CD4-positive, CD25-positive, alpha-beta regulatory T cell (primary cell): ENCODE results near the gene ERN1. TPM values are rescaled to one million over a fixed set of nuclear protein-coding genes. Genes with fewer than 3 reads are reported as not detected.
A peak's percentile ranks its signal among the peaks of the same experiment; 100 is the strongest.
"Not testable (repeated sequence)": the region's sequence is repeated elsewhere in the genome, so short reads cannot be mapped to it uniquely, and the experiment has no call there.

Experiments
- ATAC-seq, 2 donors: fragments of 150-1000 bp; cut with Tn5 transposase; one replicate each; pipeline ENCODE4 v1.10.0; 2021; ENCODE audit warnings: low read depth in 2 of 2, moderate number of reproducible peaks in 2 of 2, moderate library complexity in 1 of 2
- DNase-seq, 3 donors: peaks; one replicate each; pipeline versions ENCODE4 v3.0.0 to v3.0.0-alpha.2; 2012 to 2022; ENCODE audit warnings: mixed read lengths in 1 of 3
- H3K27ac ChIP-seq: one replicate; pipeline ENCODE4 v1.7.0; 2013; ENCODE audit warnings: mild to moderate bottlenecking, low read length; ENCODE audit not compliant: insufficient read depth, poor library complexity, severe bottlenecking
- H3K27me3 ChIP-seq: one replicate; pipeline ENCODE4 v1.7.0; 2013; ENCODE audit warnings: low read length; ENCODE audit not compliant: control insufficient read depth, insufficient read depth
- H3K36me3 ChIP-seq: one replicate; pipeline ENCODE4 v1.7.0; 2013; ENCODE audit warnings: mild to moderate bottlenecking, low read length, moderate library complexity; ENCODE audit not compliant: control insufficient read depth, insufficient read depth
- H3K4me1 ChIP-seq: 2 replicates; pipeline ENCODE4 v1.7.0; 2013; ENCODE audit warnings: mild to moderate bottlenecking, low read length; ENCODE audit not compliant: insufficient read depth, control insufficient read depth, poor library complexity, severe bottlenecking
- H3K4me3 ChIP-seq: one replicate; pipeline ENCODE4 v1.7.0; 2013; ENCODE audit warnings: low read depth, mild to moderate bottlenecking, low read length, moderate library complexity
- H3K9me3 ChIP-seq, 2 experiments: 1 replicate in 1 of 2; 2 replicates in 1 of 2; pipeline ENCODE4 v1.7.0; 2013; ENCODE audit warnings: low read length in 2 of 2, mild to moderate bottlenecking in 1 of 2, moderate library complexity in 1 of 2; ENCODE audit not compliant: control insufficient read depth in 2 of 2
- H3K27ac Mint-ChIP-seq, 3 donors: one replicate each; pipeline ENCODE4 v1.8.0; 2020 to 2022; ENCODE audit warnings: mild to moderate bottlenecking in 3 of 3, mixed read lengths in 3 of 3, moderate library complexity in 2 of 3
- H3K27me3 Mint-ChIP-seq: one replicate; pipeline ENCODE4 v1.8.0; 2022; ENCODE audit warnings: mild to moderate bottlenecking, mixed read lengths
- H3K36me3 Mint-ChIP-seq: one replicate; pipeline ENCODE4 v1.8.0; 2020; ENCODE audit warnings: mixed read lengths
- H3K4me1 Mint-ChIP-seq, 4 donors: one replicate each; pipeline ENCODE4 v1.8.0; 2020 to 2022; ENCODE audit warnings: mixed read lengths in 4 of 4, mild to moderate bottlenecking in 1 of 4
- H3K4me3 Mint-ChIP-seq, 4 donors: one replicate each; pipeline ENCODE4 v1.8.0; 2020 to 2022; ENCODE audit warnings: mild to moderate bottlenecking in 4 of 4, mixed read lengths in 4 of 4, moderate library complexity in 3 of 4
- H3K9me3 Mint-ChIP-seq, 7 donors: one replicate each; pipeline ENCODE4 v1.8.0; 2020 to 2022; ENCODE audit warnings: mixed read lengths in 7 of 7, mild to moderate bottlenecking in 3 of 7, moderate library complexity in 2 of 7
- polyA plus RNA-seq, 4 donors: library from polyadenylated mRNA; unstranded; fragments of 300-500 nt; fragmentation: Illumina TruSeq; gene quantifications; one replicate each; pipeline ENCODE4 v1.2.3, GENCODE V29; 2021
- total RNA-seq: library from RNA; stranded (reverse); gene quantifications from one replicate; pipeline ENCODE4 v1.2.3, GENCODE V29; 2022

Gene ERN1
- total and polyA plus RNA-seq, 5 donors from 2014 or later = 30.2 to 96.7 (median 37.0) TPM

DNA sequence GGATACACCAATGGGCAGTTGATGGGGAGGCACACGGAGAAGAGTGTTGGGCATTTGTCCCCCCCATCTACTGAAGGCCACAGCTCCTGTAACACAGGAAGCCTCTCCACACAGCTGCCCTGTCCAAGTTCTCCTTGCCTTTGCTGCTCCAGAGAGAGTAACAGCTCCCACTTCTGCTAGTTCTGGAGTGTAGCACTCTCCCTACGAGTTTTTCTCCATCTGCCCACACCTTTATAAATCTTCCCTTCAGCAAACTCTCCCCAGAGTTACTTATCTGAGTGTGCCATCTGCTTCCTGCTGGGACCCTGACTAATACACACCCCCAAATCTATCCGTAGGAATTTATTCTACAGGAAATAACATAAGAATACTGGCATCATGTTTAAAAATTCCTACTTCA lies 42.6 kb upstream of the ERN1 start:
- DNase-seq (no peak), ATAC-seq (no peak)
- H3K4me3 ChIP-seq = no peak overlapping the region
- no peaks in the 10 kb centered on the region for H3K9me3 Mint-ChIP-seq
- no peaks in the 10 kb centered on the region for H3K27me3 Mint-ChIP-seq
- no peaks in the 10 kb centered on the region for H3K27me3 ChIP-seq
- H3K4me1 Mint-ChIP-seq = no peaks in the 10 kb centered on the region
- no peak overlapping the region for H3K27ac ChIP-seq
- no peak overlapping the region for H3K27ac Mint-ChIP-seq
- H3K9me3 ChIP-seq = no peaks in the 10 kb centered on the region
- no peak overlapping the region for H3K4me3 Mint-ChIP-seq
- H3K36me3 Mint-ChIP-seq = peaks cover 33% of the 10 kb centered on the region
- H3K36me3 ChIP-seq = peaks cover 11% of the 10 kb centered on the region
- no peaks in the 10 kb centered on the region for H3K4me1 ChIP-seq

GRCh38 chr17:64171041-64171440 lies 41.1 kb upstream of the ERN1 start:
- H3K9me3 ChIP-seq = no peaks in the 10 kb centered on the region
- peak overlapping the region in 1 of 3 donors; percentile 72 for H3K27ac Mint-ChIP-seq

GRCh38 chr17:64170286-64170685 lies 40.3 kb upstream of the ERN1 start:
- no peak for DNase-seq
- Histone ChIP-seq H3K9me3 (no peaks in the 10 kb centered on the region), H3K36me3 (peaks cover 5% of the 10 kb centered on the region), H3K27ac (no peak overlapping the region), H3K4me3 (no peak overlapping the region), H3K27me3 (no peaks in the 10 kb centered on the region), H3K4me1 (no peaks in the 10 kb centered on the region)
- no peak for ATAC-seq
- Mint-ChIP-seq H3K4me3 (no peak overlapping the region), H3K36me3 (peaks cover 33% of the 10 kb centered on the region), H3K4me1 (no peaks in the 10 kb centered on the region), H3K27ac (no peak overlapping the region), H3K9me3 (no peaks in the 10 kb centered on the region), H3K27me3 (no peaks in the 10 kb centered on the region)

More at GRCh38 chr17:64171041-64171440, 41.1 kb upstream of the ERN1 start:
- no peaks in the 10 kb centered on the region for H3K27me3 Mint-ChIP-seq
- Histone ChIP-seq H3K4me1 (no peaks in the 10 kb centered on the region), H3K4me3 (no peak overlapping the region), H3K36me3 (peaks cover 5% of the 10 kb centered on the region), H3K27ac (no peak overlapping the region), H3K27me3 (no peaks in the 10 kb centered on the region)
- no peaks in the 10 kb centered on the region for H3K9me3 Mint-ChIP-seq
- no peaks in the 10 kb centered on the region for H3K4me1 Mint-ChIP-seq
- DNase-seq (no peak), ATAC-seq (no peak)
- peaks cover 33% of the 10 kb centered on the region for H3K36me3 Mint-ChIP-seq
- no peak overlapping the region for H3K4me3 Mint-ChIP-seq

- not testable (repeated sequence) for H3K9me3 ChIP-seq, H3K27me3 Mint-ChIP-seq, H3K27ac Mint-ChIP-seq, H3K27me3 ChIP-seq, H3K4me1 ChIP-seq, H3K4me3 Mint-ChIP-seq, H3K27ac ChIP-seq, ATAC-seq, H3K4me1 Mint-ChIP-seq, H3K36me3 ChIP-seq, DNase-seq, H3K4me3 ChIP-seq, H3K9me3 Mint-ChIP-seq
- H3K36me3 Mint-ChIP-seq = peaks cover 32% of the 10 kb centered on the region
Observed at GRCh38 chr17:64167666-64168065, 37.7 kb upstream of the ERN1 start.

GRCh38 chr17:64166876-64167275 lies 36.9 kb upstream of the ERN1 start:
- no peak overlapping the region for H3K27ac ChIP-seq
- H3K36me3 ChIP-seq = peaks cover 5% of the 10 kb centered on the region
- H3K9me3 Mint-ChIP-seq = no peaks in the 10 kb centered on the region
- ATAC-seq = no peak
- no peaks in the 10 kb centered on the region for H3K27me3 ChIP-seq
- peaks cover 0 to 3% (median under 1%) of the 10 kb centered on the region in 4 donors for H3K4me1 Mint-ChIP-seq
- H3K9me3 ChIP-seq = no peaks in the 10 kb centered on the region
- peak overlapping the region in 1 of 3 donors; percentile 15 for H3K27ac Mint-ChIP-seq
- peaks cover 2% of the 10 kb centered on the region for H3K4me1 ChIP-seq
- no peak overlapping the region for H3K4me3 Mint-ChIP-seq
- H3K27me3 Mint-ChIP-seq = no peaks in the 10 kb centered on the region
- H3K4me3 ChIP-seq = no peak overlapping the region
- DNase-seq = no peak
- peaks cover 27% of the 10 kb centered on the region for H3K36me3 Mint-ChIP-seq

- H3K4me1 ChIP-seq = peaks cover 8% of the 10 kb centered on the region
- H3K27me3 Mint-ChIP-seq = no peaks in the 10 kb centered on the region
- no peak overlapping the region for H3K27ac ChIP-seq
- H3K27ac Mint-ChIP-seq = no peak overlapping the region
- H3K4me3 ChIP-seq = no peak overlapping the region
- no peaks in the 10 kb centered on the region for H3K36me3 ChIP-seq
- no peaks in the 10 kb centered on the region for H3K27me3 ChIP-seq
- no peaks in the 10 kb centered on the region for H3K9me3 ChIP-seq
- peaks cover 21% of the 10 kb centered on the region for H3K36me3 Mint-ChIP-seq
- ATAC-seq (no peak), DNase-seq (no peak)
- peaks cover 0 to 8% (median 3%) of the 10 kb centered on the region in 4 donors for H3K4me1 Mint-ChIP-seq
- H3K9me3 Mint-ChIP-seq = no peaks in the 10 kb centered on the region
- H3K4me3 Mint-ChIP-seq = no peak overlapping the region
Observed at GRCh38 chr17:64165347-64165746, 35.4 kb upstream of the ERN1 start.

- no peaks in the 10 kb centered on the region for H3K9me3 Mint-ChIP-seq
- Histone ChIP-seq H3K36me3 (no peaks in the 10 kb centered on the region), H3K4me1 (peaks cover 8% of the 10 kb centered on the region), H3K4me3 (no peak overlapping the region), H3K9me3 (no peaks in the 10 kb centered on the region), H3K27me3 (no peaks in the 10 kb centered on the region), H3K27ac (no peak overlapping the region)
- peaks cover 15% of the 10 kb centered on the region for H3K36me3 Mint-ChIP-seq
- H3K27ac Mint-ChIP-seq = peak overlapping the region in 1 of 3 donors; percentile 23
- ATAC-seq = no peak
- H3K27me3 Mint-ChIP-seq = no peaks in the 10 kb centered on the region
- no peak overlapping the region for H3K4me3 Mint-ChIP-seq
- H3K4me1 Mint-ChIP-seq = peaks cover 0 to 8% (median 3%) of the 10 kb centered on the region in 4 donors
- DNase-seq = no peak
Observed at GRCh38 chr17:64164596-64165285, 34.8 kb upstream of the ERN1 start.

DNA sequence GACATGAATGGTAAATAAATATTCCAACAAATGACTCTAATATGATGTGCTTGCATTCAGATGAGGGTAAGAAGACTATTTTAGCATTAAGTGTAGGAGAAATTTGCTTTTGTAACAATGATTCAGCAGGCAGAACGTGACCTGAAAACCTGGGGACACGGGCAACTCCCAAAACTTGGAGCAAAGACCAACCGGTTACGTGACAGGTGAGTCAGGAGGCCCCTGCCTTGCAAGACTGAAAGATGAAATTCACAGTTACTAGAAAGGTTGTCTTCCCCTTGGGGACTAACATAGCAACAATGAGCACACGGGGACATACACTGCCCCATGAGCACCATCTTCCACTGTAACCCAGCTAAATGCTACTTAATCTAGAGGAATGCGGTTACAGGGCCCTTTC lies 33.5 kb upstream of the ERN1 start:
- Mint-ChIP-seq H3K27ac (no peak overlapping the region), H3K4me1 (peaks cover 0 to 8% (median 3%) of the 10 kb centered on the region in 4 donors), H3K36me3 (peaks cover 8% of the 10 kb centered on the region), H3K4me3 (no peak overlapping the region), H3K27me3 (no peaks in the 10 kb centered on the region), H3K9me3 (no peaks in the 10 kb centered on the region)
- ATAC-seq (no peak), DNase-seq (no peak)
- Histone ChIP-seq H3K27me3 (no peaks in the 10 kb centered on the region), H3K27ac (no peak overlapping the region), H3K4me1 (peaks cover 8% of the 10 kb centered on the region), H3K36me3 (peaks cover 7% of the 10 kb centered on the region), H3K9me3 (no peaks in the 10 kb centered on the region), H3K4me3 (no peak overlapping the region)
